Activated CD8-positive, alpha-beta memory T cell treated with anti-CD3 and anti-CD28 coated beads for 1 hour (primary cell): ENCODE measurements around the gene KLKB1.
"Not testable (repeated sequence)": the region's sequence is repeated elsewhere in the genome, so short reads cannot be mapped to it uniquely, and the experiment has no call there.

Source experiments
- DNase-seq, 2 donors: peaks; one replicate each; pipeline ENCODE4 v3.0.0-alpha.2; 2020; ENCODE audit warnings: low read depth in 1 of 2; ENCODE audit errors: extremely low read depth in 1 of 2

Gene KLKB1

DNA sequence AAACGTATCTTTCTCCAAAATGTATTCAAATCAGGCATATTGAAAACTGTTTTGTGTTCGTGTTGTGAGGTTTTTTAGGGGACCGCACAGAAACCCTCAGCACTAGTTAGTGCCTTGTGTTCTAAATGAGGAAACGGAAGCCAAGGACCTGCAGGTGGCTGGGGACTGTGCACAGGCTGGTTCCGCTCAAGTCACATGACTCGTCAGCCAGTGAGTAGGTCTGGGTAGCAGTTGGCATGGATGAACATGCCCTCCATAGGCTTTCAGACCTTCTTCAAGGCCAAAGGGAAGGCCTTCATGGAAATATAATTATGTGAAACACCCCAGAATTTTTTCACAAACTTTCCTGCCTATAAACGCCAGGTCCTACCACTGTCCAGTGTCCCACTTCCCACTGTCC is 37.4 kb downstream of the KLKB1 start:
- no peak for DNase-seq

DNA sequence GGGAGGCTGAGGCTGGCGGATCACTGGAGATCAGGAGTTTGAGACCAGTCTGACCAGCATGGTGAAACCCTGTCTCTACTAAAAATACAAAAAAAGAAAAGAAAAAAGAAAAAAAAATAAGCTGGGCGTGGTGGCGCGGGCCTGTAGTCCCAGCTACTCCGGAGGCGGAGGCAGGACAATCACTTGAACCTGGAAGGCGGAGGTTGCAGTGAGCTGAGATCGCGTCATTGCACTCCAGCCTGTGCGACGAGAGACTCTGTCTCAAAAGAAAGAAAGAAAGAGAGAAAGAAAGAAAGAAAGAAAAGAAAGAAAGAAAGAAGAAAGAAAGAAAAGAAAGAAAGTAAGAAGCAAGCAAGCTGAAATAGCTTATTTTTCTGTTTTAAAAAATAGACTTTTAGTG is 37.9 kb downstream of the KLKB1 start:
- DNase-seq: not testable (repeated sequence)

DNA sequence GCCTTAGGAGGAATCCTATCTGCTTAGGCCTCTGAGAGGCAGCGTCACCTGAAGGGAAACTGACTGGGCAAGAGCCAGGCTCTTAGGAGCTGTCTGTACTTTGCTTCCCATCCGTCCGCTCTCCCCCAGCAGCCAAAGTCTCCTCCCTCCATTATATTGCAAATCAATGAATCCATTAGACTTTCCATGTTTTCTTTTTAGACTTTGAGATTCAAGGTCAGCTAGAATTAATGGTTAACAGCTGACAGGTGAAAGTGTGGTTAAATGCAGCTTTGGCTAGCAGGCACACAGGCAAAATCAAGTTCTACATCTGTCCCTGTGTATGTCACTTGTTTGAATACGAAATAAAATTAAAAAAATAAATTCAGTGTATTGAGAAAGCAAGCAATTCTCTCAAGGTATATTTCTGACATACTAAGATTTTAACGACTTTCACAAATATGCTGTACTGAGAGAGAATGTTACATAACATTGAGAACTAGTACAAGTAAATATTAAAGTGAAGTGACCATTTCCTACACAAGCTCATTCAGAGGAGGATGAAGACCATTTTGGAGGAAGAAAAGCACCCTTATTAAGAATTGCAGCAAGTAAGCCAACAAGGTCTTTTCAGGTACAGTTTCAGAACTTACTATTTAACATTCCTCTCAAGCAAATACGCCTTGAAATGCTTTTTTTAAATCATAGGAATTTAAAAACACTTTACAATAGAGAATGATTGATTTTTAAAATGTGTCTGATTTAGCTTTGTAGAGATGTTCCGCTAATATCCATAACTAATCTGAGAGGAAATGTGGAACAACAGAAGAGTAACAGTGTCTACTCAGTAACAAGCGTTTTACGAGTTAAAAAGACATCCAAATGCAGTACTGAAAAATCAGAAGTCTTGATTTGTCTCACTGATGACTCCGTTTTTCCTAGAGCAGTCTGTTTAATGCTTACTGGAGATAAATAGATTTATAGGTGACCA is 38.7 kb downstream of the KLKB1 start, which contains the start of gene F11:
Gene F11, plus strand, starts transcription at position 507 of the 970 bp plus-strand sequence. CDS start 948 bp downstream, outside the sequence.
- no peak for DNase-seq

DNA sequence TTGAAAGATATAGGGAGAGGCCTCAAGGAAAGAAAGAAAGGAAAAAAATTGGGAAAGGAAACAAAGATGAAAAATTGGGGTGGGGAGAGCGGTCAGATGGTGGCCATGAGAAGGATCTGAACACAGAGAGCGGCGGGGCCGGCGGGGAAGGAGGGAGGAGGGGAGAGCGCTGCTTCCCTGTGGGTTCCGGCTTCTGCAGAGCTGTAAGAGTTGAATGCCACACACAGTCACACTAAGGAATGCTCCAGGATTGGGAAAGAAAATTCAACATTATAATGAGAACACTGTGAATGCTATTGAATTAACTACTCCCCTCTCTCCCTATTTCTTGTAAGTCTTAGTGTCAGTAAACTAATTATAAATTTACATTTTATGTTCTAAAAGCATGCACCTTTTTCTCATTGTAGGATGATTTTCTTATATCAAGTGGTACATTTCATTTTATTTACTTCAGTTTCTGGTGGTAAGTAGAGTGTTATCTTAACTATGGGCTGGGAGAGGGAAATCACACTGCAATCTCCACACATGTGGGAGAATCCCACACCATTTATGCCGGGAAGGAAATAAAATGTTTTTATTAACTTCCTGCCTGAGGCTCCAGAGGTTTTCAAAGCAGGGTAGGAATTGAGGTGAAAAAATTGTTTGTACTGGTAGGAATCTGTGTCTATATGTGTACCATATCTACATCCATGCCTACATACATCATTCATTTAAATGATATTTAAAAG is 39.6 kb downstream of the KLKB1 start:
- no peak for DNase-seq

DNA sequence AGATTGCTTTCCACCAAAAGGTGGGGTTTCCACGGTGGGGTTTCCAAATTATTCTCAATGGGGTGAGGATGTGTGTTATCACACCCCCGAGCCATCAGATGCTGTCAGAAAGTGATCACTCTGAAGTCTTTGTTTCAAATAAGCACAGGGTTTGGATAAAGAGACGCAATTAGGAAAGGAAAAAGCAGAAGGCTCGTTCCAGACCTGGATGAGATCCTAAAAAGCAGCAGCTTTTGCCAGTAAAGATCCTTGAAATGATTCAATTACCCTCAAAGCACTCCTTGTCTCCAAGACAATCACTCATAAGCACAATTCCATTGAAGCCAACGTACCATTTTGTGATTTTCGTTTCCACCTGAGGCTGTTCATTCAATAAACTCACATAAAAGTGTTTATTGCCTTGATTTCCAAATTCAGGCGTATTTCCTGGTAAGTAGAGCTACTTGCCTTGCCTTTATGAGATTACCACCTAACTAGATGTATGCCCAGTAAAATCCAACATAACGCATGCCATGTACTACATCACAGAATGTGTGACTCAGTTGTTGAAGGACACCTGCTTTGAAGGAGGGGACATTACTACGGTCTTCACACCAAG is 43.9 kb downstream of the KLKB1 start:
- DNase-seq: no peak

DNA sequence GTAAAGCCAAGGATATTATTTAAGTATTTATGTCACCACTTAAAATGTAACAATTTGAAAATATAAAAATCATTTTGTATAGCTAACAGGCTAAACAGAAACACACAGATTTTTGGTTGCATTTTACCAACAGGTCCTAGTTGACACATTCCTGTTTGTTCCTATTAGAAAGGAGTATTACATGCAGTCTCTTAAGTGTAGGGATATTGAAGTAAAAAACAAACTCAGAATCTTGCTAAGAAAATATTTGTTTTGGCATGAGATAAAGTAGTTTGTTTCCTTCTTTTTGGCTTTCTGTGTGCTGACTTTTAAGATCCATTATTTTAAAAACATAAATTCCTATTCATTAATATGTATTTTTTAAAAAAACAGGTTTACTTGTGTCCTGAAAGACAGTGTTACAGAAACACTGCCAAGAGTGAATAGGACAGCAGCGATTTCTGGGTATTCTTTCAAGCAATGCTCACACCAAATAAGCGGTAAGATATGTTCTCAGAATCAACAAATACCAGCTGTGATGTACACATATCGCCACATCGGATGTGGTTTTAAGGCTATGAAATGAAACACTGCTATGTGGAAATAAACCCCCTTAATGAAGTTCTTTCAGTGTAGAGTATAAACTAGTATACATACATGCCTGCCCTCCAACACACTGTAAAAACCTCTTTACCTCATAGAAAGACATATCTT is 45.5 kb downstream of the KLKB1 start:
- no peak for DNase-seq

DNA sequence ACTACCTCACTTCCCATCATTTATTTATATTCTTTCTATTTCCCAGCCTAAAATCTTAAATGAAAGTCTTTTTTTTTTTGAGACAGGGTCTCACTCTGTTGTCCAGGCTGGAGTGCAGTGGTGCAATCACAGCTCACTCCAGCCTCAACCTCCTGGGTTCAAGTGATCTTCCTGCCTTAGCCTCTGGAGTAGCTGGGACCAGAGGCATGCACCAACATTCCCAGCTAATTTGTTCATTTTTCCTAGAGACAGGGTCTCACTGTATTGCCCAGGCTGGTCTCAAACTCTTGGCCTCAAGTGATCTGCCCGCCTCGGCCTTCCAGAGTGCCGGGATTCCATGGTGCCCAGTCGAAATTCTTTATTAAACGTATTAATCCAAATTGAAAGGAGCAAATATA is 46.1 kb downstream of the KLKB1 start:
- not testable (repeated sequence) for DNase-seq

DNA sequence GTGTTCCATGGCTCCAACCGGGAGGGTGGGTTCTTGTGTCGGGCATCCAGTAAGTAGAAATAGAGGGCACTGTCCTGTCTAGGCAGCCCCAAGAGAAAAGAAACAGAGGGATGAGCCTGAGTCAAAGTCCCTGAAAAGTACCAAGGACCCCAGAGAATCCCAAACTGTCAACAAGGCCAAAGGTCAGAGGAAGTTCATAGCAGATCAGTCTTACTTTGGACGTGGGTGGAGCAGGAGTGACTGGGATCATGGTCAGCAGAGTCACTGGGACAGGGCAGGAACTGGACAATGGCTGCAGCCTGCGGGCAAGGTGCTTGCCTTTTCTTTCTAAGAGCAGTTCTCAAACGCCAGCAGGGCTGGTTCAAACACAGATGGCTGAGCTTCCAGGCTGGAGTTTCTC is 56.0 kb downstream of the KLKB1 start:
- DNase-seq: no peak

DNA sequence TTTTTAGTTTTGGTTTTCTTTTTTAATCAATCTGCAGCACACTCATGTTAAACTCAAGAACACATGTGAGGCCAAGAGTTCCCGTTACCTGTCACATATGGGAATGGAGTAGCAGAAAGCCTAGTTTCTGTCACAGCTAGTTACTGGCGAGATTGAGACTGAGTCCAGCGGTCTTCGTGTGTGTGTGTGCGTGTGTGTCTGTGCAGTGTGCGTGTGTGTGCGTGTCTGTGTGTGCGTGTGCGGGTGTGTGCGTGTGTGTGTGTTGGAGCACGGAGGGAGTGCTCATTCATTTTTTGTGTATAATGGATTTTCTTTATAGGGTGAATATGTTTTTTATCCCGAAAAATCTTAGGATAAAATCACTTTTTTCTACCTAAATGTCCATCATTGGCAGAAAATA is 57.8 kb downstream of the KLKB1 start:
- DNase-seq: no peak

DNA sequence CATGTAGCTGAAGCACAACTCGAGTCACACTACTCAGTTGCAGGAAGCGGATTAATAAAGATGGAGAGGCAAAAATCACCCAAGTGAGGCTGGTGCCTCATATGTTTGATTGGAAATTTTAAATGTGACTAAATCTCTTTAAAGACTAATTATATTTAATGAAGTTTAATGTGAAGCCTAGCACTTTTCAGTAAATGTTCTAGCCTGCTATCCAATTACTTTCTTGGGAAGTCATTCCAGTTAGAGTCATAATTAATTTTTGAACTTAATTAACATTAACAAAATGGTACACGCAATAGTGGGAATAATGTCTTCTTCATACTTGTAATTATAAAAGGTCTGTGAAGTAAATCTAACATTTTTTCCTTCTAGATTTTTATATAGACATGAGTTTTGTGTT is 59.3 kb downstream of the KLKB1 start:
- DNase-seq: no peak

DNA sequence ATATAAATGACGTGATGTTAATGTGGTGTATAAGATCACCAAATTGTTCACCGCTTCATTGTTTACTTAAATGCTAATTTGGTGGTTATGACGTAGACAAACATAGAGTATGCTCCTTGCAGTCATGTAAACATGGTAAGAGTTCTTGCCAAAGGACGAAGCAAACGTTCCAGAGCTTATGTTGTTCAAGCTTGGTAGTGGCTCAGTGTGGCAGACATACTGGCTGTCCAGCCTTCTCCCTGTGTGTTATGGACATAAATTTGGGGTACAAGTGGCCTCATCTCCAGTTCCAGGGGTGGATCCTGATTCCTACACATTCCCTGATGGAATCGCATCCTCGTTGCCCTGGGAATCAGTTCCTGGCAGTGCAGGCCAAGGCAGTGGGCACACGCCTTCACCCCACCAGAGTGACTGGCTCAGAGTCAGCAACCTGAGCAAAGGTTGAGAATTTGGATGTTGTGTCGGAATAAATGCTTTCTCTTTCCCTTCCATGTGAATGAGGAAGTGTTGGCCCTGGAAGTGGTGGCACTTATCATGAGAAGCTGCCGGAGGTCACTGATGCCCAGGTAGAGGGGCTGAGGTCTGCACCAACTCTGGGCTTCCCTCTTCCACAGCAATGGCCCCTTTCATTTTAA is 64.1 kb downstream of the KLKB1 start:
- DNase-seq: no peak

DNA sequence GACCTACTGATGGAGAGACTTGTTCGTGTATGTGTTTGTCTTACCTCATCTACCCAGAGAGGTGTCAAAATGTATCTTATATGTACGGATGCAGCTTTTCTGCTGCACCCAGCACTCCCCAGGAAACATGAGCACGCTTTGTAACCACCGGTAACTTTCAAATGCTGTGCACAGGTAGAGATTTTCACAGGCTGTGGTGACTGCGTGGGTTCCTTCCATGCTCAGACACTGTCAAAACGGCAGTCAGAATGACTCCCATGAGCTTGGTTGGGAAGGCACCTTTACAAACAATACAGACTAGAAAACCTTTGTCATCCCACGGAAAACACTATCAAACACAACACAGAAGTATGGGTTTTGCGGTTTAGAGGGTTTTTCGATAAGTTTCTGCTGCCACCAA is 66.9 kb downstream of the KLKB1 start:
- no peak for DNase-seq

DNA sequence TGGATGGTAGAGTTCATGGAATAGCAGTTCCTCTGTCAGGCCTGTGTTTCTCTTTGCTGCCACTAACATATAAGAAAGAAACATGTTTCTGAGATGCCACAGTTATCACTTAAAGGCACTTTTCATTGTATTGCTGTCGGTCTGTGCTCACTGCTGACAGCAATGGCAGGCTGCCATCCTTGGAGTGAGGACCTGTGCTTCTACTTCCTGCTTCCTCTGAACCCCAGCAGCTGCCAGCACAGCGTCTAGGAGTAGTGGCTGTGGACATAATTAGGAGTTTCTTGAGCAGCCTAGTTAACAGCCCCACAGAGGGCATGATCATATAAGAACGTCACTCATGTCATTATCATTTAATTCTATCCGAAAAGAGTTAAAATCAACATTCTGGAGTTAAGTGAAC is 69.2 kb downstream of the KLKB1 start:
- DNase-seq: no peak

DNA sequence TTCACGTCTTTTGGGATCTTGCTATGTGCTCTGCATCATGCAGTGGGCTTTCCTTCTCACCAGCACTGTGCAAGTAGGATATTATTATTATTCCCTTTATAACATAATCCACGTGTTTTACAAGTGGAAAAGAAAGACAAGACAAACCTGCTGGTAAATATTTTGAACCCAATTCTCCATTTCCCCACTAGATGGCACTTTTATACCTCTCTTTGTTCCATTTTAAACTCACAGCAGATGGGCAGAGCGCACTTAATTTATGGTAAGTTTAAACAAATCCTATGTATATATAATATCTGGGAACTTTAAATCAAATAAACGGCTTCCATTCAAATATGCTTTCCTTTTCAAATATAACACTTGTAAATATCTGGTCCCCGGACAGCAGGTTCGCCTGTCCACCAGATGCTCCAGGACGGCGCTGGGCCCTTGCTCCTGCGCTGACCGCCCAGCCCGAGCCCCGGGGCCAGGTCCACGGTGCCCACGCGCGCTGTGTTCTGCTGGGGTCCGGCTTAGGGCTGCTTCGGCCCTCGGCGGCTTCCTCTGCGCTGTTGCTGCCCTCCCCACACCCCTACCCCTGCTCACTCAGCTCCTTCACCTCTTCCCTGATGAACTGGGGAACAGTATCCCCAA is 69.8 kb downstream of the KLKB1 start:
- DNase-seq: no peak

DNA sequence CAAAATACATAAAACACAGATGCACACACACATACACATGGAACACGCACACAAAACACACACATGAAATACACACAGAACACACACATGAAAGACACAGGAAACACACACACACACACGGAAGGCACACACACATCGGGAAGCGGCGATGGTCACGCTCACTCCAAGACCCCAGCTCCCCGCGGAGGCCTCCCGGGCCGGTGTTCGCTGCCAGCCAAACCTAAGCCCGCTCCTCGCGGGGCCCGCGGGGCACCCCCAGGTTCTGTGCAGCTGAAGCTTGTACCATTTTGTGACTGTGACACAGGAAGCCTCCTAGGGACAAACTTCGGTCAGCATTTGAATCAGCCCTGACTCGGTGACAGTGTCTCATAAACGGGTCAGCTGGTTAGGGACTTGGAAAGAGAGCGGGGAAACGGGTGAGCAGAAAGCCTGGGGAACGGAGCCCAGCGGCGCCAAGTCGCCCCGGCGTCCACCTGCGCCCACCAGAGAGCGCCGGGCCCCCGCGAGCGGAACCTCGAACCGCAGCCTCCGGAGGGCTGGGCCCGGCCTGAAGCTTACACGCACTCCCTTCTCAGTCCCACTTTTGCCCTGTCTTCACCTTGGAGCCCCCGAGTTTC is 70.8 kb downstream of the KLKB1 start:
- no peak for DNase-seq

DNA sequence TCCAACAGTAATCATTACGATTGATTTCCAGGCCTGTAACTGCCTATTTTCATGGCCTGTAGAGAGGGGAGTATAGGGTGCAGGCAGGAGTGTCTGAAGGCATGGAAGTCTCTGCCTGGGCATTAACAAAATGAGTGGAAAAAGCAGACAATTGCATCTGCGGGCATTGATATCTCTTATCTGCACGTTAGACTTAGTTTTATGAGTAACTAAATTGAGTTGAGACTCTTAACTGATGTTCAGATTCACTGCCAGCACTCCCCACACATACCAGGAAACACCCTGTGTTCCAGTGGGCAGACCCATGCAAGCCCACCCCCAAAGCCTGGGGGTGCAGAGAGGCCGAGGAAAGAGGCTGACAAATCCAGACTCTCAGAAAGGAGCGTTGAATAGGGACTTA is 72.0 kb downstream of the KLKB1 start:
- no peak for DNase-seq

DNA sequence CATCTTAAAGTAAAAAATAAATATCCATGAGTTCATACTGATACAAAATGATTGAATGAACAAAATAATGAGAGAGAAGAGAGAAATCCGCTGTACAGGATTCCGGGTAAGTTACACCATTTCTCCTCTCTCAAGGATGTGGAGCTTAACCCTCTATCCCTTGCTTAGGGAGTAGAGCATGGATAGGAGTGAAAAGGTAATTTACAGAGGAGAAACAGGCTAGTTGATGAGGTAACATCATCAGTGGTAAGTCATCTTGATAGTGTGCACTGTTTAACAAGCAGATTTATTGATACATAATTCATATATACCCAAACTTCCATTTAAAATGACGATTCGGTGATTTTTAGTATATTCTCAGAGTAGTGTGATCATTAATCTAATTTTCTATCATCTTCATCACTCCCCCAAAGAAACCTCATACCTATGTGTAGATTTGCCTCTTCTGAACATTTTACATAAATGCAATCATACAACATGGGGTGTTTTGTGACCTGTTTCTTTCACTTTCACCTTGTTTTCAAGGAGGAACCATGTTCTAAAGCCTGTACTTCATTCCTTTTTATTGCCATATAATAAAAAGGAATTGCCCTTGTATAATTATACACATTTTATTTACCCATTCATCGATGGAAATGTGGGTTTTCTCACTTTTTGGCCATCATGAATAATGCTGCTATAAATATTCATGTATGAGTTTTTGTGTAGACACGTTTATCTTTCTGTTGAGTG is 73.5 kb downstream of the KLKB1 start:
- DNase-seq: no peak

DNA sequence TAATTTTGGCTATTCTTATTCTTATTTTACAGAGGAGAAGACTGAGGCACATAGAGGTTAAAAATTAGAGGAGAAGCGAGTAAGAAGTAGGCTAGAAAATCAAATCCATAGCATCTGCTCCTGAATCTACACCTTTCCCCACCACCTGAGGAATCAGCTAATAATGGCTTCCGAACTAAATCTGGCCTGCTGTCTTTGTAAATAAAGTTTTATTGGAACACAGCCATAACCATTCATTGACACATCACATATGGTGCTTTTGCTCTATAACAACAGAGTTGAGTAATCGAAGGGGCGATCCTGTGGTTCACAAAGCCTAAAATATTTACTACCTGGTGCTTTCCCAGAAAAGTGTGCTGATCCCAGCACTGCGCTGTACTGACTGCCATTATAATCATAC is 76.9 kb downstream of the KLKB1 start:
- no peak for DNase-seq
